H1 (cell line): ENCODE results near the gene OR10V1. TPM values are rescaled to one million over a fixed set of nuclear protein-coding genes. Genes with fewer than 3 reads are reported as not detected.

Source experiments
- CTCF ChIA-PET: fragments of 300-600 bp; sonication (Branson Sonifier 250); formaldehyde crosslinking; loops from one replicate; lab custom pipeline; 2021; ENCODE audit not compliant: partially characterized antibody; lab: Charles Lee
- POLR2A ChIA-PET: fragments of 300-600 bp; sonication (Branson Sonifier 250); formaldehyde crosslinking; loops from one replicate; lab custom pipeline; 2021; ENCODE audit warnings: inconsistent platforms; ENCODE audit not compliant: partially characterized antibody; lab: Charles Lee
- DNase-seq, 2 experiments: peaks; one replicate each; pipeline versions ENCODE4 v3.0.0 to v3.0.0-alpha.2; 2010 to 2022; ENCODE audit warnings: low spot score in 2 of 2, low read depth in 1 of 2, mixed read lengths in 1 of 2
- FAIRE-seq: peaks from 2 replicates; lab custom pipeline; 2011; peaks lifted over from hg19 to GRCh38; lab: Jason Lieb, UNC
- H2AFZ ChIP-seq: 2 replicates; pipeline ENCODE4 v1.8.1; 2012; ENCODE audit warnings: low read length, inconsistent platforms
- H2AK5ac ChIP-seq: 2 replicates; pipeline ENCODE4 v1.6.1; 2013; ENCODE audit warnings: low read depth, low read length
- H2BK120ac ChIP-seq: replicated peaks from 2 replicates; pipeline ENCODE3; 2013; ENCODE audit warnings: low read depth, low read length, inconsistent platforms
- H2BK12ac ChIP-seq: 2 replicates; pipeline ENCODE4 v1.6.1; 2013; ENCODE audit warnings: low read depth, low read length
- H2BK15ac ChIP-seq: 2 replicates; pipeline ENCODE4 v1.6.1; 2013; ENCODE audit warnings: low read length
- H2BK20ac ChIP-seq: 2 replicates; pipeline ENCODE4 v1.6.1; 2013; ENCODE audit warnings: low read length
- H2BK5ac ChIP-seq: 2 replicates; pipeline ENCODE4 v1.6.1; 2013; ENCODE audit warnings: low read depth, low read length
- H3K14ac ChIP-seq: 2 replicates; pipeline ENCODE4 v1.6.1; 2013; ENCODE audit warnings: inconsistent platforms; ENCODE audit not compliant: insufficient read length
- H3K18ac ChIP-seq: 2 replicates; pipeline ENCODE4 v1.6.1; 2013; ENCODE audit warnings: low read length; ENCODE audit errors: extremely low read depth
- H3K23ac ChIP-seq: 2 replicates; pipeline ENCODE4 v1.6.1; 2013; ENCODE audit warnings: inconsistent platforms; ENCODE audit not compliant: insufficient read length
- H3K23me2 ChIP-seq: 2 replicates; pipeline ENCODE4 v1.6.1; 2013; ENCODE audit warnings: low read depth, low read length
- H3K27ac ChIP-seq: 2 replicates; pipeline ENCODE4 v1.6.1; 2011; ENCODE audit warnings: low read depth, low read length, inconsistent platforms
- H3K27me3 ChIP-seq, 4 experiments: replicated peaks in 1 of 4; 1 replicate in 1 of 4; 2 replicates in 3 of 4; pipeline versions ENCODE4 v1.6.1 to v1.8.1; 2011 to 2013; ENCODE audit warnings: low read length in 3 of 4, mild to moderate bottlenecking in 3 of 4, inconsistent platforms in 2 of 4, mixed read lengths in 2 of 4, moderate library complexity in 1 of 4; ENCODE audit not compliant: control insufficient read depth in 3 of 4, insufficient read depth in 3 of 4; ENCODE audit errors: extremely low read depth in 1 of 4
- H3K36me3 ChIP-seq, 4 experiments: 2 replicates each; pipeline versions ENCODE4 v1.6.1 to v1.8.1; 2011 to 2013; ENCODE audit warnings: mild to moderate bottlenecking in 4 of 4, low read length in 3 of 4, moderate library complexity in 2 of 4, control low read depth in 1 of 4, inconsistent platforms in 1 of 4; ENCODE audit not compliant: insufficient read depth in 4 of 4, control insufficient read depth in 2 of 4
- H3K4ac ChIP-seq: replicated peaks from 2 replicates; pipeline ENCODE3; 2013; ENCODE audit warnings: low read length, low read depth, mixed read lengths, inconsistent platforms; ENCODE audit not compliant: insufficient read length
- H3K4me1 ChIP-seq, 4 experiments: replicated peaks in 1 of 4; 1 replicate in 1 of 4; 2 replicates in 3 of 4; pipeline versions ENCODE4 v1.6.1 to v1.8.1; 2011 to 2013; ENCODE audit warnings: low read length in 3 of 4, inconsistent platforms in 2 of 4, mixed read lengths in 1 of 4; ENCODE audit not compliant: insufficient read depth in 4 of 4, control insufficient read depth in 3 of 4
- H3K4me2 ChIP-seq, 2 experiments: 2 replicates each; pipeline versions ENCODE4 v1.6.1 to v1.8.1; 2011 to 2013; ENCODE audit warnings: low read depth in 2 of 2, low read length in 2 of 2, control low read depth in 1 of 2, inconsistent platforms in 1 of 2, mild to moderate bottlenecking in 1 of 2; ENCODE audit not compliant: insufficient read depth in 1 of 2
- H3K4me3 ChIP-seq, 4 experiments: fragments of 200-600, 300-600 bp in 1 of 4; sonication (generic), shearing (Covaris generic), sonication (Bioruptor Twin) in 1 of 4; 2 replicates each; pipeline versions ENCODE4 v1.5.1 to v1.8.1; 2011 to 2016; ENCODE audit warnings: low read length in 4 of 4, low read depth in 3 of 4, control low read depth in 2 of 4, inconsistent platforms in 2 of 4, mild to moderate bottlenecking in 2 of 4, mixed read lengths in 1 of 4, moderate library complexity in 1 of 4; ENCODE audit not compliant: insufficient read depth in 2 of 4; ENCODE audit errors: extremely low read depth in 1 of 4
- H3K56ac ChIP-seq: replicated peaks from 2 replicates; pipeline ENCODE3; 2013; ENCODE audit warnings: low read depth, mild to moderate bottlenecking, mixed read lengths, low read length, inconsistent platforms; ENCODE audit not compliant: insufficient read length
- H3K79me1 ChIP-seq: 2 replicates; pipeline ENCODE4 v1.6.1; 2013; ENCODE audit warnings: low read depth, low read length, control low read depth
- H3K79me2 ChIP-seq, 2 experiments: 2 replicates each; pipeline versions ENCODE4 v1.6.1 to v1.8.1; 2012 to 2013; ENCODE audit warnings: low read length in 2 of 2, mild to moderate bottlenecking in 2 of 2, inconsistent platforms in 1 of 2; ENCODE audit not compliant: insufficient read depth in 2 of 2, control insufficient read depth in 1 of 2
- H3K9ac ChIP-seq, 4 experiments: replicated peaks in 1 of 4; 1 replicate in 1 of 4; 2 replicates in 3 of 4; pipeline versions ENCODE4 v1.6.1 to v1.8.1; 2011 to 2013; ENCODE audit warnings: low read depth in 3 of 4, low read length in 3 of 4, control low read depth in 2 of 4, mild to moderate bottlenecking in 2 of 4, moderate library complexity in 2 of 4, inconsistent platforms in 1 of 4; ENCODE audit errors: extremely low read depth in 1 of 4
- H3K9me3 ChIP-seq, 2 experiments: 2 replicates each; pipeline versions ENCODE4 v1.6.1 to v1.8.1; 2012 to 2013; ENCODE audit warnings: mild to moderate bottlenecking in 2 of 2, moderate library complexity in 2 of 2, control low read depth in 1 of 2, inconsistent platforms in 1 of 2, low read depth in 1 of 2, low read length in 1 of 2, mixed read lengths in 1 of 2; ENCODE audit not compliant: insufficient read depth in 2 of 2
- H4K20me1 ChIP-seq, 2 experiments: replicated peaks in 1 of 2; 2 replicates each; pipeline versions ENCODE3 to v1.8.1; 2011 to 2013; ENCODE audit warnings: inconsistent platforms in 2 of 2, low read length in 2 of 2, mild to moderate bottlenecking in 1 of 2; ENCODE audit not compliant: insufficient read depth in 2 of 2, control insufficient read depth in 1 of 2
- H4K5ac ChIP-seq: 2 replicates; pipeline ENCODE4 v1.6.1; 2013; ENCODE audit warnings: low read length, low read depth, mixed read lengths, inconsistent platforms; ENCODE audit not compliant: insufficient read length
- H4K8ac ChIP-seq: 2 replicates; pipeline ENCODE4 v1.8.0; 2013; ENCODE audit warnings: mild to moderate bottlenecking, moderate library complexity, low read length, inconsistent platforms; ENCODE audit not compliant: insufficient read depth; ENCODE audit errors: extremely low read depth
- H4K91ac ChIP-seq: replicated peaks from 2 replicates; pipeline ENCODE3; 2013; ENCODE audit warnings: low read length, mixed read lengths, inconsistent platforms; ENCODE audit not compliant: insufficient read length
- ASH2L ChIP-seq: fragments of 200-600, 300-600 bp; sonication (generic); IDR thresholded peaks from one replicate; pipeline ENCODE4 v1.7.1; 2017; ENCODE audit warnings: low read length
- EZH2 ChIP-seq: fragments of 200-600 bp; sonication (generic); IDR thresholded peaks from 2 replicates; pipeline ENCODE4 v1.7.1; 2012; ENCODE audit warnings: low read depth, mild to moderate bottlenecking, moderate library complexity, low read length, inconsistent platforms; ENCODE audit not compliant: severe bottlenecking
- FOSL1 ChIP-seq: IDR thresholded peaks from 2 replicates; pipeline ENCODE4 v1.6.1; 2011; ENCODE audit warnings: mild to moderate bottlenecking, low read depth, low read length, moderate library complexity; ENCODE audit not compliant: insufficient read depth
- KDM5A ChIP-seq: fragments of 200-600 bp; IDR thresholded peaks from 2 replicates; pipeline ENCODE4 v1.7.1; 2012; ENCODE audit warnings: mild to moderate bottlenecking, low read length, inconsistent platforms, mixed read lengths
- POU5F1 ChIP-seq: IDR thresholded peaks from 2 replicates; pipeline ENCODE4 v1.6.1; 2011; ENCODE audit warnings: low read depth, mild to moderate bottlenecking, low read length, moderate library complexity
- RNF2 ChIP-seq: fragments of 200-900, 300-1000 bp; sonication (generic); IDR thresholded peaks from 2 replicates; pipeline ENCODE4 v1.7.1; 2016; ENCODE audit warnings: borderline replicate concordance, low read depth, mild to moderate bottlenecking, antibody characterized with exemption, low read length; ENCODE audit not compliant: poor library complexity, severe bottlenecking; ENCODE audit errors: missing control alignments
- SRF ChIP-seq: IDR thresholded peaks from 2 replicates; pipeline ENCODE4 v1.6.1; 2011; ENCODE audit warnings: mild to moderate bottlenecking, low read depth, low read length, moderate library complexity
- TAF1 ChIP-seq: IDR thresholded peaks from 2 replicates; pipeline ENCODE4 v1.6.1; 2011; ENCODE audit warnings: mild to moderate bottlenecking, low read depth, low read length
- TEAD4 ChIP-seq: IDR thresholded peaks from 2 replicates; pipeline ENCODE4 v1.6.1; 2012; ENCODE audit warnings: low read depth, low read length, inconsistent platforms, mixed read lengths
- WGBS, 2 experiments: shearing (Covaris generic) in 1 of 2; methylation state at CpG; one replicate each; pipeline versions ENCODE4 v1.1.6 to v1.1.7; 2013 to 2015; ENCODE audit warnings: low lambda C conversion rate in 2 of 2, mixed read lengths in 2 of 2, inconsistent platforms in 1 of 2, low coverage in 1 of 2, missing lambda C conversion rate in 1 of 2; ENCODE audit not compliant: insufficient replicate concordance in 2 of 2, insufficient coverage in 1 of 2, insufficient read length in 1 of 2; ENCODE audit errors: extremely low coverage in 1 of 2, missing lambda C conversion rate in 1 of 2; 5-methylcytosine and 5-hydroxymethylcytosine counted together
- polyA plus RNA-seq, 7 experiments: library from polyadenylated mRNA; depleted of rRNA in 3 of 7; stranded (reverse) in 5 of 7; unstranded in 2 of 7; fragments of >200 nt in 5 of 7; fragments of 200-250 nt in 2 of 7; gene quantifications; 1 replicate in 5 of 7; 2 replicates in 1 of 7; 4 replicates in 1 of 7; pipeline versions ENCODE4 v1.2.1 to v1.2.3, GENCODE V29; 2011 to 2013; ENCODE audit warnings: missing spikeins in 2 of 7, mixed read lengths in 2 of 7
- total RNA-seq: library from RNA; stranded (reverse); fragmentation: NEBNext Ultra II Directional; extraction: Animal tissue kit (Norgen Biotek cat#: 25700); gene quantifications from 2 replicates; pipeline ENCODE4 v1.2.1, GENCODE V29; 2021
- TF ChIP-seq, protein P1 (sequence below): IDR thresholded peaks from 2 replicates; pipeline ENCODE4 v1.6.1; 2012; ENCODE audit warnings: inconsistent platforms

Gene OR10V1
- total and polyA plus RNA-seq, 2 of the 8 experiments (the other 6 are each of a cell fraction or from before 2014, with no cell fraction given): not detected

DNA sequence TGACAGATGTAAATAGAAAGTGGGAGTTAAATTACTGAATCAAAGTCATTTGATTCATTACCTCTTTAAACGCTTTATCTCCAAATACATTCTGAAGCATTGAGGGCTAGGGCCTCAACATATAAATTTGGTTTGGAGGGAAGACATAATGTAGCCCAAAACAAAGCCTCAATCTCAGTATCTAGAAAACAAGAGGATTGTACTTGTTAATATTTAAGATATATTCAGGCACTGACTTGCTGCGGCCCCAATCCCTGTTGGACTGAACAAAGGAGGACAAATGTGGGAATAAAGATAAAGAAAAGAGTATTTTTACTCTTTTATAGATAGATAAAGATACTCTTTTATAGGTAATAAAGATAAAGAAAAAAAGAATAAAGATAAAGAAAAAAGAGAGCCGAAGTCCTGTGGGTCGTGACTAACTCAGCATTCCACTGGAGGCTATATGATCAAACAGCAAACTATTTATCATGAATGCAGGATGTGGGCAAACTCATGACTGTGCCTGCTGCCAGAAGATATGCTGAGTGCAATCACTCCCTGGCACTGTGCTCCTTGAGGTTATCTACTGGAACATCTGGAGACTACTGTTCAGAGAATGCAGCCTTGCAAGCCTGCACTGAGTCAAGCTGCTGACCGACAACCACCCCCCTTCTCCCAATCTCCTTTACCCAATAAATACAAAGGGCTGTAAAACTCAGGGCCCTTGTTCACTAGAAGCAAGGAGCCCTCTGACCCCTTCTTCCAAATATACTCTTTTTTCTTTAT is 6.9 kb downstream of the OR10V1 start:
- DNase-seq (no peak), FAIRE-seq (no peak)
- H2AFZ ChIP-seq: no peak overlapping the region
- H2BK12ac ChIP-seq: no peak overlapping the region
- no peaks in the 10 kb centered on the region for H3K4me1 ChIP-seq
- no peak overlapping the region for H2BK5ac ChIP-seq
- no peak overlapping the region for H2BK120ac ChIP-seq
- no peaks in the 10 kb centered on the region for H3K23me2 ChIP-seq
- H4K20me1 ChIP-seq: no peaks in the 10 kb centered on the region
- POLR2A ChIA-PET: no interaction called here
- H3K4ac ChIP-seq: no peak overlapping the region
- no peak overlapping the region for H3K18ac ChIP-seq
- no peak overlapping the region for H4K8ac ChIP-seq
- H3K36me3 ChIP-seq: no peaks in the 10 kb centered on the region
- H3K23ac ChIP-seq: no peak overlapping the region
- no peak overlapping the region for H4K5ac ChIP-seq
- no peak overlapping the region for H2BK15ac ChIP-seq
- CTCF ChIA-PET: no interaction called here
- no peak overlapping the region for H3K4me2 ChIP-seq
- no peaks in the 10 kb centered on the region for H3K27me3 ChIP-seq
- no peak overlapping the region for H2BK20ac ChIP-seq
- H3K56ac ChIP-seq: no peak overlapping the region
- 93% methylated on average over 5 of the region's 5 CpGs; no CpG with 5 or more reads in 1 of the 2 experiments for WGBS, 2 experiments
- H3K14ac ChIP-seq: no peak overlapping the region
- no peak overlapping the region for H3K27ac ChIP-seq
- H2AK5ac ChIP-seq: no peak overlapping the region
- no peaks in the 10 kb centered on the region for H3K9me3 ChIP-seq
- no peak for TF ChIP-seq KDM5A
- no peak for TF ChIP-seq FOSL1
- TF ChIP-seq, protein P1, sequence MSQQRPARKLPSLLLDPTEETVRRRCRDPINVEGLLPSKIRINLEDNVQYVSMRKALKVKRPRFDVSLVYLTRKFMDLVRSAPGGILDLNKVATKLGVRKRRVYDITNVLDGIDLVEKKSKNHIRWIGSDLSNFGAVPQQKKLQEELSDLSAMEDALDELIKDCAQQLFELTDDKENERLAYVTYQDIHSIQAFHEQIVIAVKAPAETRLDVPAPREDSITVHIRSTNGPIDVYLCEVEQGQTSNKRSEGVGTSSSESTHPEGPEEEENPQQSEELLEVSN: no peak
- TF ChIP-seq ASH2L: no peak
- no peak for TF ChIP-seq SRF
- no peak for TF ChIP-seq TEAD4
- no peak for TF ChIP-seq EZH2
- TF ChIP-seq TAF1: no peak
- TF ChIP-seq RNF2: no peak
- TF ChIP-seq POU5F1: no peak
- H3K79me1 ChIP-seq: no peaks in the 10 kb centered on the region
- no peak overlapping the region for H3K9ac ChIP-seq
- H4K91ac ChIP-seq: no peak overlapping the region
- no peaks in the 10 kb centered on the region for H3K79me2 ChIP-seq
- H3K4me3 ChIP-seq: no peak overlapping the region
